ENCODE data around the gene RP9. TPM values are rescaled to one million over a fixed set of nuclear protein-coding genes. Genes with fewer than 3 reads are reported as not detected.

RP9 gene
- total and polyA plus RNA-seq, 7 experiments from 2014 or later = 12.7 to 23.3 (median 20.4) TPM

DNA sequence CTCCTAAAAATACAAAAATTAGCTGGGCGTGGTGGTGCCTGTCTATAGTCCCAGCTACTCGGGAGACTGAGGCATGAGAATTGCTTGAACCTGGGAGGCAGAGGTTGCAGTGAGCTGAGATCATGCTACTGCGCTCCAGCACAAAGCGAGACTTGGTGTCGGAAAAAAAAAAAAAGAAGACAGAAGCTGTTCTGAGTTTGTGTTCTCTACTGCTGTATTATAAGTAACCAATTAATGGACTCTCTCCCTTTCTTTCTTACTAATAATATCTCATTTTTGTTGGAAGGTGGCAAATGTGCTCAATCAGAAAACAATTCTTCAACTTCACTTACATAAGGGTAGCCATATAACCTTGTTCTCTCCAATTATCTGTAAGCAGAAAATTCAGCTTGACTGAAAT is 54.0 kb downstream of the RP9 start:
- H3K4me3 ChIP-seq (ENCODE audit: low read length) = no peak overlapping the region
- Mint-ChIP-seq H3K4me1 (peaks cover 26 to 92% (median 81%) of the 10 kb centered on the region in 7 donors), H3K9me3 (no peaks in the 10 kb centered on the region), H3K36me3 (peaks cover 0 to 10% (median 5%) of the 10 kb centered on the region in 5 donors), H3K27ac (peak overlapping the region; percentile 27 to 90 (median 76)), H3K27me3 (no peaks in the 10 kb centered on the region), H3K4me3 (peak overlapping the region in 3 of 10 donors; percentile 12 to 27 (median 15))
- no peaks in the 10 kb centered on the region for H3K27me3 ChIP-seq (ENCODE audit: control insufficient read depth in 2 of 2, insufficient read depth in 2 of 2, low read length in 2 of 2)
- ChIA-PET POLR2A (interaction anchor here (1.3 to 5.1 kb wide), 3 partner anchors 8 to 164 kb away, joined by 3 to 41 read pairs (median 11); partner anchors contain the start of genes KBTBD2 and NT5C3A), CTCF (interaction anchor here (0.9 to 1.6 kb wide), 3 partner anchors 14 to 209 kb away, joined by 3 to 9 read pairs (median 5); no protein-coding TSS in a partner anchor)
- intact Hi-C loops (cut with micrococcal nuclease) = loop anchor here (2.0 kb wide), 3 partner anchors 14 to 164 kb away; partner anchors contain the start of genes BBS9 (in 1 of the 2) and KBTBD2 (in 1 of the 2)
- DNase-seq (no peak), ATAC-seq (no peak)
- no peaks in the 10 kb centered on the region for H3K36me3 ChIP-seq (ENCODE audit: control insufficient read depth in 2 of 3, insufficient read depth in 3 of 3, low read length in 3 of 3)
- peak overlapping the region; percentile 3 for H3K27ac ChIP-seq (ENCODE audit: low read depth, low read length)
- no peaks in the 10 kb centered on the region for H3K9me3 ChIP-seq (ENCODE audit: control insufficient read depth in 2 of 3, low read length in 3 of 3)
- H3K4me1 ChIP-seq (ENCODE audit: control insufficient read depth in 2 of 2, insufficient read depth in 2 of 2, low read length in 2 of 2) = peaks cover 18 to 27% of the 10 kb centered on the region in 2 donors

- no peaks in the 10 kb centered on the region for H3K36me3 ChIP-seq (ENCODE audit: control insufficient read depth in 2 of 3, insufficient read depth in 3 of 3, low read length in 3 of 3)
- peaks cover 18 to 21% of the 10 kb centered on the region in 2 donors for H3K4me1 ChIP-seq (ENCODE audit: control insufficient read depth in 2 of 2, insufficient read depth in 2 of 2, low read length in 2 of 2)
- peaks cover 27 to 88% (median 77%) of the 10 kb centered on the region in 7 donors for H3K4me1 Mint-ChIP-seq
- H3K27ac ChIP-seq (ENCODE audit: low read depth, low read length) = peak overlapping the region; percentile 52
- peak overlapping the region; percentile 58 to 90 (median 76) for H3K27ac Mint-ChIP-seq
- H3K4me3 Mint-ChIP-seq = peak overlapping the region in 4 of 10 donors; percentile 5 to 52 (median 30)
- H3K27me3 ChIP-seq (ENCODE audit: control insufficient read depth in 2 of 2, insufficient read depth in 2 of 2, low read length in 2 of 2) = no peaks in the 10 kb centered on the region
- H3K9me3 ChIP-seq (ENCODE audit: control insufficient read depth in 2 of 3, low read length in 3 of 3) = no peaks in the 10 kb centered on the region
- H3K36me3 Mint-ChIP-seq = peaks cover 0 to 5% (median 5%) of the 10 kb centered on the region in 5 donors
- ATAC-seq (peak; percentile 78), DNase-seq (peak in 5 of 9 donors; percentile 11 to 31 (median 23))
- H3K27me3 Mint-ChIP-seq = no peaks in the 10 kb centered on the region
- ChIA-PET CTCF (interaction anchor here (0.9 to 2.7 kb wide), 7 partner anchors 8 to 208 kb away, joined by 3 to 9 read pairs (median 5); partner anchors contain the start of gene NT5C3A), POLR2A (interaction anchor here (1.3 to 5.1 kb wide), 3 partner anchors 8 to 163 kb away, joined by 3 to 41 read pairs (median 11); partner anchors contain the start of genes KBTBD2 and NT5C3A)
- H3K4me3 ChIP-seq (ENCODE audit: low read length) = no peak overlapping the region
- no peaks in the 10 kb centered on the region for H3K9me3 Mint-ChIP-seq
- intact Hi-C loops (cut with micrococcal nuclease) = loop anchor here (1.0 to 5.0 kb wide), 7 partner anchors 8 to 208 kb away; partner anchors contain the start of genes BBS9 (in 1 of the 2), KBTBD2 (in 1 of the 2) and NT5C3A (in 1 of the 2)
These were observed 54.8 kb downstream of the RP9 start for GRCh38 chr7:33054261-33054964.

DNA sequence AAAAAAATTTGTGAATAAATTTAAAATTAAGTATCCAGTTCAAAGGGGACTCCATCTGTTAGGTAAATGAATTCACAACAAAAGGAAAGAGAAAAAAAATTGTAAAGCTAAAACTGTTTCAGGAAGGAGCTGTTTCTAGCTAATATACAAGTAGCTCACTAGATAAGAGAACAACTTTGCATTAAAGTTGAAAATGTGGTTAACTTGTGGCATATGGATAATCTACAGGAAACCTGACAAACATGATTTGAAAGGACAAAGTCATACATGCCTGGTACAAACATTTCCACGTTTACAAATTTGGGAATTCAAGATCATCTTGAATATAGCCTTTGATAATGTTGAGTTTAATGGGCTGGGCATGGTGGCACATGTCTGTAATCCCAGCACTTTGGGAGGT is 55.5 kb downstream of the RP9 start:
- Mint-ChIP-seq H3K27ac (peak overlapping the region; percentile 56 to 90 (median 76)), H3K9me3 (no peaks in the 10 kb centered on the region), H3K36me3 (peaks cover 0 to 4% (median 3%) of the 10 kb centered on the region in 5 donors), H3K4me3 (peak overlapping the region in 5 of 10 donors; percentile 23 to 52 (median 29)), H3K4me1 (peaks cover 24 to 88% (median 76%) of the 10 kb centered on the region in 7 donors), H3K27me3 (no peaks in the 10 kb centered on the region)
- Histone ChIP-seq H3K27me3 (ENCODE audit: control insufficient read depth in 2 of 2, insufficient read depth in 2 of 2, low read length in 2 of 2) (no peaks in the 10 kb centered on the region), H3K4me3 (ENCODE audit: low read length) (no peak overlapping the region), H3K27ac (ENCODE audit: low read depth, low read length) (peak overlapping the region; percentile 52), H3K36me3 (ENCODE audit: control insufficient read depth in 2 of 3, insufficient read depth in 3 of 3, low read length in 3 of 3) (no peaks in the 10 kb centered on the region), H3K4me1 (ENCODE audit: control insufficient read depth in 2 of 2, insufficient read depth in 2 of 2, low read length in 2 of 2) (peaks cover 15 to 18% of the 10 kb centered on the region in 2 donors), H3K9me3 (ENCODE audit: control insufficient read depth in 2 of 3, low read length in 3 of 3) (no peaks in the 10 kb centered on the region)
- no peak for ATAC-seq
- intact Hi-C loops (cut with micrococcal nuclease) = loop anchor here (1.0 to 5.0 kb wide), 7 partner anchors 9 to 207 kb away; partner anchors contain the start of genes BBS9 (in 1 of the 2), KBTBD2 (in 1 of the 2) and NT5C3A (in 1 of the 2)
- ChIA-PET CTCF (interaction anchor here (1.2 to 2.7 kb wide), 4 partner anchors 9 to 207 kb away, joined by 3 to 9 read pairs (median 4); partner anchors contain the start of gene NT5C3A), POLR2A (interaction anchor here (0.7 to 5.1 kb wide), 5 partner anchors 9 to 558 kb away, joined by 3 to 41 read pairs (median 3); partner anchors contain the start of genes KBTBD2 and NT5C3A)
- DNase-seq = no peak

- Histone ChIP-seq H3K4me1 (ENCODE audit: control insufficient read depth in 2 of 2, insufficient read depth in 2 of 2, low read length in 2 of 2) (peaks cover 13 to 18% of the 10 kb centered on the region in 2 donors), H3K27ac (ENCODE audit: low read depth, low read length) (no peak overlapping the region), H3K36me3 (ENCODE audit: control insufficient read depth in 2 of 3, insufficient read depth in 3 of 3, low read length in 3 of 3) (no peaks in the 10 kb centered on the region), H3K9me3 (ENCODE audit: control insufficient read depth in 2 of 3, low read length in 3 of 3) (no peaks in the 10 kb centered on the region), H3K27me3 (ENCODE audit: control insufficient read depth in 2 of 2, insufficient read depth in 2 of 2, low read length in 2 of 2) (no peaks in the 10 kb centered on the region), H3K4me3 (ENCODE audit: low read length) (no peak overlapping the region)
- peak overlapping the region in 3 of 10 donors; percentile 7 to 53 (median 23) for H3K4me3 Mint-ChIP-seq
- no peaks in the 10 kb centered on the region for H3K36me3 Mint-ChIP-seq
- H3K27me3 Mint-ChIP-seq = no peaks in the 10 kb centered on the region
- ATAC-seq (peak; percentile 81), DNase-seq (peak in 7 of 9 donors; percentile 31 to 65 (median 56))
- POLR2A ChIA-PET = interaction anchor here (0.9 to 1.7 kb wide), 2 partner anchors 10 to 160 kb away, joined by 3 to 7 read pairs; no protein-coding TSS in a partner anchor
- peaks cover 27 to 83% (median 69%) of the 10 kb centered on the region in 7 donors for H3K4me1 Mint-ChIP-seq
- no peaks in the 10 kb centered on the region for H3K9me3 Mint-ChIP-seq
- peak overlapping the region in 8 of 9 donors; percentile 2 to 79 (median 32) for H3K27ac Mint-ChIP-seq
- intact Hi-C loops (cut with micrococcal nuclease) = loop anchor here (1.0 to 5.0 kb wide), 11 partner anchors 9 to 358 kb away; partner anchors contain the start of gene KBTBD2 (in 1 of the 2)
- CTCF ChIA-PET = interaction anchor here (1.0 to 1.4 kb wide), 2 partner anchors 11 to 204 kb away, joined by 4 to 5 read pairs; no protein-coding TSS in a partner anchor
These were observed 58.5 kb downstream of the RP9 start for GRCh38 chr7:33050535-33051318.

DNA sequence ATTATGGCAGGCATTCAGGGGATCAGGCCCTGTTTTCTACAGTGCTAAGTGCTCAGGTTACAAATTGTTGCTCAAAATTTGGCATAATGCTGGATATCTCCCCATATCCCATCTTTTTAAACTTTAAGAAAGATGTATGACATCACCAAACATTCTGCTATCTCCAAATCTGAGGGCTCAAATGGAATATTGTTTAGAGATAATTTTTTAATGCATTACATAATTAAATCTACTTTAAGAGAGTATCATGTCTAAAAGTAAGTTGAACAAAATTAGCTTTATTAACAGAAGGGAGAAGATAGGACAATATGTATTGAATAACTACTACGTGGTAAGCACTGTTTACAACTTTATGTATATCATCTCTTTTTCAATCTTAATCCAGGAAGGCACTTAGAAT is 60.5 kb downstream of the RP9 start:
- Histone ChIP-seq H3K4me3 (ENCODE audit: low read length) (no peak overlapping the region), H3K4me1 (ENCODE audit: control insufficient read depth in 2 of 2, insufficient read depth in 2 of 2, low read length in 2 of 2) (peaks cover 2 to 5% of the 10 kb centered on the region in 2 donors), H3K27me3 (ENCODE audit: control insufficient read depth in 2 of 2, insufficient read depth in 2 of 2, low read length in 2 of 2) (no peaks in the 10 kb centered on the region), H3K36me3 (ENCODE audit: control insufficient read depth in 2 of 3, insufficient read depth in 3 of 3, low read length in 3 of 3) (no peaks in the 10 kb centered on the region), H3K9me3 (ENCODE audit: control insufficient read depth in 2 of 3, low read length in 3 of 3) (no peaks in the 10 kb centered on the region), H3K27ac (ENCODE audit: low read depth, low read length) (no peak overlapping the region)
- Mint-ChIP-seq H3K27me3 (no peaks in the 10 kb centered on the region), H3K36me3 (no peaks in the 10 kb centered on the region), H3K4me3 (no peak overlapping the region), H3K9me3 (no peaks in the 10 kb centered on the region), H3K4me1 (peaks cover 32 to 80% (median 63%) of the 10 kb centered on the region in 7 donors), H3K27ac (no peak overlapping the region)
- ChIA-PET POLR2A (interaction anchor here (1.1 to 1.7 kb wide), 3 partner anchors 8 to 80 kb away, joined by 3 to 7 read pairs (median 5); partner anchors contain the start of gene NT5C3A), CTCF (interaction anchor here (0.6 to 1.6 kb wide), 4 partner anchors 9 to 886 kb away, joined by 3 to 8 read pairs (median 4); partner anchors contain the start of gene RP9)
- no peak for DNase-seq
- ATAC-seq = no peak
- intact Hi-C loops (cut with micrococcal nuclease) = loop anchor here in 1 of 2 donors (10.0 kb wide), 1 partner anchor 1986 kb away; the partner anchor contains the start of gene DPY19L1
